Trophoblast cell (in vitro differentiated cells and primary cell): ENCODE data around the gene VWA8.
A peak's percentile ranks its signal among the peaks of the same experiment; 100 is the strongest.
"Not testable (repeated sequence)": the region's sequence is repeated elsewhere in the genome, so short reads cannot be mapped to it uniquely, and the experiment has no call there.

Experiments used
- DNase-seq, 2 donors: peaks; one replicate each; pipeline ENCODE4 v3.0.0-alpha.2; 2016
- H2AFZ ChIP-seq: 2 replicates; pipeline ENCODE4 v1.6.1; 2013; ENCODE audit warnings: low read length, moderate library complexity, mild to moderate bottlenecking; ENCODE audit not compliant: insufficient read depth, poor library complexity
- H2AK5ac ChIP-seq: 2 replicates; pipeline ENCODE4 v1.6.1; 2013; ENCODE audit warnings: mild to moderate bottlenecking, low read length
- H2BK120ac ChIP-seq: 2 replicates; pipeline ENCODE4 v1.6.1; 2013; ENCODE audit warnings: low read length, mild to moderate bottlenecking, moderate library complexity; ENCODE audit not compliant: insufficient read depth, poor library complexity
- H2BK12ac ChIP-seq: 2 replicates; pipeline ENCODE4 v1.6.1; 2013; ENCODE audit warnings: mild to moderate bottlenecking, low read length, moderate library complexity
- H2BK5ac ChIP-seq: 2 replicates; pipeline ENCODE4 v1.6.1; 2013; ENCODE audit warnings: low read length, low read depth, moderate library complexity, mild to moderate bottlenecking; ENCODE audit not compliant: poor library complexity
- H3K14ac ChIP-seq: 2 replicates; pipeline ENCODE4 v1.6.1; 2013; ENCODE audit warnings: mild to moderate bottlenecking, low read length
- H3K18ac ChIP-seq: 2 replicates; pipeline ENCODE4 v1.6.1; 2013; ENCODE audit warnings: mild to moderate bottlenecking, low read length
- H3K23ac ChIP-seq: 2 replicates; pipeline ENCODE4 v1.6.1; 2013; ENCODE audit warnings: low read length
- H3K27ac ChIP-seq: 2 replicates; pipeline ENCODE4 v1.5.1; 2013; ENCODE audit warnings: low read depth, mild to moderate bottlenecking, inconsistent platforms, low read length, moderate library complexity
- H3K27me3 ChIP-seq: 2 replicates; pipeline ENCODE4 v1.6.1; 2013; ENCODE audit warnings: inconsistent platforms, mild to moderate bottlenecking, low read length, moderate library complexity; ENCODE audit not compliant: insufficient read depth
- H3K36me3 ChIP-seq, 2 experiments: 1 replicate in 1 of 2; 2 replicates in 1 of 2; pipeline ENCODE4 v1.6.1; 2013; ENCODE audit warnings: low read length in 2 of 2, mild to moderate bottlenecking in 2 of 2, moderate library complexity in 1 of 2; ENCODE audit not compliant: insufficient read depth in 2 of 2, control insufficient read depth in 1 of 2
- H3K4ac ChIP-seq: 2 replicates; pipeline ENCODE4 v1.6.1; 2013; ENCODE audit warnings: low read depth, mild to moderate bottlenecking, low read length, moderate library complexity
- H3K4me1 ChIP-seq, 2 experiments: 1 replicate in 1 of 2; 2 replicates in 1 of 2; pipeline ENCODE4 v1.6.1; 2013; ENCODE audit warnings: low read length in 2 of 2, mild to moderate bottlenecking in 2 of 2, moderate library complexity in 1 of 2; ENCODE audit not compliant: insufficient read depth in 2 of 2, control insufficient read depth in 1 of 2
- H3K4me2 ChIP-seq: 2 replicates; pipeline ENCODE4 v1.6.1; 2013; ENCODE audit warnings: inconsistent platforms, mild to moderate bottlenecking, low read length, moderate library complexity
- H3K4me3 ChIP-seq: 2 replicates; pipeline ENCODE4 v1.5.1; 2013; ENCODE audit warnings: mild to moderate bottlenecking, low read depth, low read length, inconsistent platforms
- H3K79me1 ChIP-seq: one replicate; pipeline ENCODE4 v1.6.1; 2013; ENCODE audit warnings: low read length
- H3K79me2 ChIP-seq: 2 replicates; pipeline ENCODE4 v1.6.1; 2013; ENCODE audit warnings: low read length, mild to moderate bottlenecking; ENCODE audit not compliant: control insufficient read depth, insufficient read depth, poor library complexity
- H3K9ac ChIP-seq: 2 replicates; pipeline ENCODE4 v1.6.1; 2013; ENCODE audit warnings: mild to moderate bottlenecking, low read length
- H3K9me3 ChIP-seq: 2 replicates; pipeline ENCODE4 v1.6.1; 2013; ENCODE audit warnings: low read depth, mild to moderate bottlenecking, control low read depth, inconsistent platforms, low read length; ENCODE audit not compliant: insufficient read depth
- H4K12ac ChIP-seq: 2 replicates; pipeline ENCODE4 v1.6.1; 2013; ENCODE audit warnings: low read depth, mild to moderate bottlenecking, low read length, moderate library complexity
- H4K8ac ChIP-seq: 2 replicates; pipeline ENCODE4 v1.6.1; 2013; ENCODE audit warnings: low read depth, mild to moderate bottlenecking, low read length, moderate library complexity
- H4K91ac ChIP-seq: one replicate; pipeline ENCODE4 v1.6.1; 2013; ENCODE audit warnings: low read depth, mild to moderate bottlenecking, low read length, moderate library complexity
- WGBS: extraction: QIAGEN DNeasy Blood & Tissue Kit; methylation state at CpG from one replicate; pipeline ENCODE4 v1.1.7; 2013; ENCODE audit warnings: missing lambda C conversion rate; ENCODE audit not compliant: insufficient read length, insufficient coverage; ENCODE audit errors: extremely low coverage; 5-methylcytosine and 5-hydroxymethylcytosine counted together

VWA8 gene

GRCh38 chr13:41621716-41622431, 339.0 kb downstream of the VWA8 start:
- peaks cover 5 to 6% of the 10 kb centered on the region in 2 experiments for H3K4me1 ChIP-seq
- no CpG with 5 or more reads among the region's 5 CpGs for WGBS

GRCh38 chr13:41617633-41618032, 343.3 kb downstream of the VWA8 start:
- H3K27ac ChIP-seq, H2BK120ac ChIP-seq, H3K23ac ChIP-seq, H3K4me2 ChIP-seq, H4K8ac ChIP-seq, H3K4ac ChIP-seq, H3K14ac ChIP-seq, H4K91ac ChIP-seq, H3K18ac ChIP-seq, H3K27me3 ChIP-seq, H3K4me3 ChIP-seq, H3K9me3 ChIP-seq, H2AK5ac ChIP-seq, H3K79me2 ChIP-seq, H2BK5ac ChIP-seq, H3K9ac ChIP-seq, H2AFZ ChIP-seq, H4K12ac ChIP-seq, DNase-seq, H3K36me3 ChIP-seq: not testable (repeated sequence)
- WGBS, result no CpG with 5 or more reads among the region's 5 CpGs
- Histone ChIP-seq H3K79me1 (peaks cover 22% of the 10 kb centered on the region), H3K4me1 (peaks cover 8 to 14% of the 10 kb centered on the region in 2 experiments), H2BK12ac (peak overlapping the region; percentile 71)

More at GRCh38 chr13:41621716-41622431, 339.0 kb downstream of the VWA8 start:
- H2BK5ac ChIP-seq, result peak overlapping the region; percentile 91
- H3K27me3 ChIP-seq, result no peaks in the 10 kb centered on the region
- H4K8ac ChIP-seq, result peak overlapping the region; percentile 65
- H4K12ac ChIP-seq, result no peak overlapping the region
- peak overlapping the region; percentile 64 for H2AK5ac ChIP-seq
- peak overlapping the region; percentile 87 for H4K91ac ChIP-seq
- H2AFZ ChIP-seq, result no peak overlapping the region
- peak overlapping the region; percentile 98 for H2BK12ac ChIP-seq
- H3K27ac ChIP-seq, result peak overlapping the region; percentile 51
- H3K9ac ChIP-seq, result no peak overlapping the region
- H3K4ac ChIP-seq, result peak overlapping the region; percentile 75
- no peak overlapping the region for H3K23ac ChIP-seq
- peak; percentile 28 to 86 for DNase-seq
- peaks cover 9% of the 10 kb centered on the region for H3K79me1 ChIP-seq
- peak overlapping the region; percentile 74 for H3K14ac ChIP-seq
- H3K18ac ChIP-seq, result no peak overlapping the region
- H3K9me3 ChIP-seq, result no peaks in the 10 kb centered on the region
- no peaks in the 10 kb centered on the region for H3K79me2 ChIP-seq
- peak overlapping the region; percentile 68 for H2BK120ac ChIP-seq
- no peaks in the 10 kb centered on the region for H3K36me3 ChIP-seq
- no peak overlapping the region for H3K4me2 ChIP-seq
- no peak overlapping the region for H3K4me3 ChIP-seq

- Histone ChIP-seq H3K27me3 (no peaks in the 10 kb centered on the region), H3K4me1 (peaks cover 9 to 15% of the 10 kb centered on the region in 2 experiments), H2BK5ac (peak overlapping the region; percentile 57), H3K79me2 (peaks cover 3% of the 10 kb centered on the region), H2BK12ac (no peak overlapping the region), H3K18ac (no peak overlapping the region), H3K27ac (peak overlapping the region; percentile 96), H3K14ac (no peak overlapping the region), H2AFZ (no peak overlapping the region), H3K4ac (no peak overlapping the region), H2AK5ac (no peak overlapping the region), H3K36me3 (no peaks in the 10 kb centered on the region), H4K12ac (no peak overlapping the region), H3K9me3 (no peaks in the 10 kb centered on the region), H3K79me1 (peaks cover 21% of the 10 kb centered on the region), H3K4me2 (no peak overlapping the region), H3K9ac (no peak overlapping the region), H4K8ac (no peak overlapping the region), H3K23ac (no peak overlapping the region), H3K4me3 (no peak overlapping the region), H2BK120ac (peak overlapping the region; percentile 72), H4K91ac (peak overlapping the region; percentile 79)
- no CpG with 5 or more reads among the region's 3 CpGs for WGBS
- DNase-seq, result no peak
These were observed 344.8 kb downstream of the VWA8 start for GRCh38 chr13:41616151-41616550.

- Histone ChIP-seq H2BK12ac (no peak overlapping the region), H3K4me1 (peaks cover 15 to 20% of the 10 kb centered on the region in 2 experiments), H4K12ac (no peak overlapping the region), H3K4ac (no peak overlapping the region), H3K9me3 (no peaks in the 10 kb centered on the region), H2AFZ (no peak overlapping the region), H3K18ac (no peak overlapping the region), H3K79me2 (peaks cover 3% of the 10 kb centered on the region), H3K27me3 (no peaks in the 10 kb centered on the region), H3K79me1 (peaks cover 26% of the 10 kb centered on the region), H3K27ac (peak overlapping the region; percentile 96), H3K36me3 (no peaks in the 10 kb centered on the region), H3K14ac (no peak overlapping the region), H4K91ac (no peak overlapping the region), H3K23ac (no peak overlapping the region), H3K4me3 (no peak overlapping the region), H2BK120ac (peak overlapping the region; percentile 72), H2AK5ac (no peak overlapping the region), H3K4me2 (no peak overlapping the region), H2BK5ac (no peak overlapping the region), H4K8ac (no peak overlapping the region), H3K9ac (no peak overlapping the region)
- DNase-seq, result no peak
These were observed 345.4 kb downstream of the VWA8 start for GRCh38 chr13:41615528-41615855.
